Endothelial cell of umbilical vein (primary cell): ENCODE data around the gene FRYL. TPM values are rescaled to one million over a fixed set of nuclear protein-coding genes. Genes with fewer than 3 reads are reported as not detected.

Experiments
- BruUV-seq: library from RNA; stranded (reverse); fragments of 400-500 nt; replicated peaks from 2 replicates; lab custom pipeline; 2021; lab: Mats Ljungman, UMichigan
- CTCF ChIA-PET: fragments of 300-600, 350-600 bp; sonication (Branson Sonifier 250); formaldehyde crosslinking; loops from one replicate; lab custom pipeline; 2021; ENCODE audit warnings: antibody characterized with exemption, inconsistent platforms; lab: Charles Lee
- POLR2A ChIA-PET: fragments of 300-600, 350-600 bp; sonication (Branson Sonifier 250); formaldehyde crosslinking; loops from one replicate; lab custom pipeline; 2021; ENCODE audit warnings: antibody characterized with exemption, inconsistent platforms; lab: Charles Lee
- DNase-seq: peaks from one replicate; pipeline ENCODE4 v3.0.0-alpha.2; 2011; ENCODE audit warnings: low read depth, low spot score
- FAIRE-seq: peaks from 2 replicates; lab custom pipeline; 2011; peaks lifted over from hg19 to GRCh38; lab: Jason Lieb, UNC
- H2AFZ ChIP-seq: 2 replicates; pipeline ENCODE4 v1.6.0; 2012; ENCODE audit warnings: low read depth, low read length, control low read depth, inconsistent platforms
- H3K27ac ChIP-seq: 2 replicates; pipeline ENCODE4 v1.5.1; 2011; ENCODE audit warnings: low read depth, mild to moderate bottlenecking, control low read depth, low read length, moderate library complexity; ENCODE audit not compliant: insufficient read depth
- H3K27me3 ChIP-seq, 2 experiments: 2 replicates each; pipeline versions ENCODE4 v1.6.0 to v1.6.1; 2011; ENCODE audit warnings: low read length in 2 of 2, mixed read lengths in 1 of 2; ENCODE audit not compliant: control insufficient read depth in 2 of 2, insufficient read depth in 2 of 2
- H3K36me3 ChIP-seq, 2 experiments: 2 replicates in 1 of 2; 3 replicates in 1 of 2; pipeline ENCODE4 v1.5.1; 2011; ENCODE audit warnings: low read length in 2 of 2, mild to moderate bottlenecking in 1 of 2, moderate library complexity in 1 of 2; ENCODE audit not compliant: control insufficient read depth in 2 of 2, insufficient read depth in 2 of 2; ENCODE audit errors: extremely low read depth in 1 of 2
- H3K4me1 ChIP-seq: 3 replicates; pipeline ENCODE4 v1.5.1; 2011; ENCODE audit warnings: mild to moderate bottlenecking, low read length; ENCODE audit not compliant: control insufficient read depth, insufficient read depth; ENCODE audit errors: extremely low read depth
- H3K4me2 ChIP-seq: 2 replicates; pipeline ENCODE4 v1.6.1; 2011; ENCODE audit warnings: low read length, control low read depth, mixed read lengths; ENCODE audit not compliant: insufficient read depth
- H3K4me3 ChIP-seq, 3 experiments: fragments of 200-600 bp in 1 of 3; sonication (generic), shearing (Covaris generic) in 1 of 3; replicated peaks in 1 of 3; 2 replicates each; pipeline ENCODE4 v1.5.1; 2011 to 2016; ENCODE audit warnings: control low read depth in 3 of 3, low read length in 3 of 3, mild to moderate bottlenecking in 2 of 3, inconsistent platforms in 1 of 3, low read depth in 1 of 3, moderate library complexity in 1 of 3; ENCODE audit not compliant: insufficient read depth in 1 of 3
- H3K79me2 ChIP-seq: 2 replicates; pipeline ENCODE4 v1.6.0; 2012; ENCODE audit warnings: low read length, inconsistent platforms; ENCODE audit not compliant: control insufficient read depth, insufficient read depth
- H3K9ac ChIP-seq: replicated peaks from 2 replicates; pipeline ENCODE3; 2011; ENCODE audit warnings: low read length, control low read depth; ENCODE audit not compliant: insufficient read depth; ENCODE audit errors: extremely low read depth
- H3K9me1 ChIP-seq: replicated peaks from 3 replicates; pipeline ENCODE4 v1.6.0; 2011; ENCODE audit warnings: mild to moderate bottlenecking, low read length; ENCODE audit not compliant: control insufficient read depth, insufficient read depth; ENCODE audit errors: extremely low read depth
- H3K9me3 ChIP-seq: replicated peaks from 2 replicates; pipeline ENCODE4 v1.5.1; 2012; ENCODE audit warnings: low read length, inconsistent platforms; ENCODE audit not compliant: control insufficient read depth, insufficient read depth
- H4K20me1 ChIP-seq: replicated peaks from 2 replicates; pipeline ENCODE3; 2011; ENCODE audit warnings: mild to moderate bottlenecking, low read length; ENCODE audit not compliant: control insufficient read depth, insufficient read depth; ENCODE audit errors: extremely low read depth
- EZH2 ChIP-seq: IDR thresholded peaks from 2 replicates; pipeline ENCODE4 v1.6.1; 2012; ENCODE audit warnings: borderline replicate concordance, low read depth, mild to moderate bottlenecking, moderate library complexity, low read length, inconsistent platforms; ENCODE audit not compliant: severe bottlenecking
- FOS ChIP-seq: IDR thresholded peaks from 2 replicates; pipeline ENCODE4 v1.6.1; 2011; ENCODE audit warnings: mild to moderate bottlenecking, low read length, moderate library complexity, borderline replicate concordance; ENCODE audit not compliant: insufficient read depth
- GATA2 ChIP-seq: IDR thresholded peaks from 2 replicates; pipeline ENCODE4 v1.7.0; 2011; ENCODE audit warnings: low read depth, mild to moderate bottlenecking, moderate library complexity, mixed read lengths, low read length; ENCODE audit not compliant: insufficient read length, insufficient read depth
- JUN ChIP-seq: IDR thresholded peaks from 2 replicates; pipeline ENCODE4 v1.6.1; 2011; ENCODE audit warnings: borderline replicate concordance, low read depth; ENCODE audit not compliant: insufficient read length, insufficient read depth
- MYC ChIP-seq: IDR thresholded peaks from one replicate; pipeline ENCODE4 v1.6.1; 2011; ENCODE audit warnings: mild to moderate bottlenecking, low read depth, low read length
- POLR2A ChIP-seq: IDR thresholded peaks from 2 replicates; pipeline ENCODE4 v1.6.1; 2012; ENCODE audit warnings: low read depth, mild to moderate bottlenecking, control low read depth, low read length
- POLR2AphosphoS5 ChIP-seq: IDR thresholded peaks from 2 replicates; pipeline ENCODE4 v1.6.1; 2012; ENCODE audit warnings: low read depth, mild to moderate bottlenecking, control low read depth, low read length, moderate library complexity; ENCODE audit not compliant: insufficient read depth
- dilution Hi-C: fragments of 300-500 bp; cut with MboI; formaldehyde crosslinking; loops from one replicate; pipeline ENCODE4 v1.15.0; 2019; ENCODE audit warnings: low sequenced_read_pairs; ENCODE audit not compliant: extremely low pct_ligation_motif_present
- intact Hi-C: fragments of 100-400 bp; cut with micrococcal nuclease; formaldehyde crosslinking; loops from one replicate; pipeline ENCODE4 v1.10.0; 2022
- polyA plus RNA-seq, 4 experiments: library from polyadenylated mRNA; depleted of rRNA in 3 of 4; stranded (reverse) in 3 of 4; unstranded in 1 of 4; fragments of >200 nt; gene quantifications; 2 replicates each; pipeline versions ENCODE4 v1.2.1 to v1.2.3, GENCODE V29; 2011 to 2012; ENCODE audit warnings: missing spikeins in 1 of 4
- total RNA-seq: library from RNA; stranded (reverse); gene quantifications from 2 replicates; pipeline ENCODE4 v1.2.3, GENCODE V29; 2021
- TF ChIP-seq, protein P1 (sequence below), 2 donors: IDR thresholded peaks; 1 replicate in 1 of 2; 2 replicates in 1 of 2; pipeline ENCODE4 v1.5.1; 2011; ENCODE audit warnings: low read length in 2 of 2, mild to moderate bottlenecking in 2 of 2, moderate library complexity in 2 of 2, control low read depth in 1 of 2, inconsistent platforms in 1 of 2, low read depth in 1 of 2; ENCODE audit not compliant: insufficient read depth in 1 of 2; ENCODE audit errors: extremely low read depth in 1 of 2
- TF ChIP-seq, protein P2 (sequence below): IDR thresholded peaks from 2 replicates; pipeline ENCODE4 v1.6.1; 2011; ENCODE audit not compliant: insufficient read depth, insufficient read length

FRYL gene
- total and polyA plus RNA-seq, 2 donors (not counting 3 experiments of a cell fraction or from before 2014, with no cell fraction given) = 17.0 to 84.9 TPM

DNA sequence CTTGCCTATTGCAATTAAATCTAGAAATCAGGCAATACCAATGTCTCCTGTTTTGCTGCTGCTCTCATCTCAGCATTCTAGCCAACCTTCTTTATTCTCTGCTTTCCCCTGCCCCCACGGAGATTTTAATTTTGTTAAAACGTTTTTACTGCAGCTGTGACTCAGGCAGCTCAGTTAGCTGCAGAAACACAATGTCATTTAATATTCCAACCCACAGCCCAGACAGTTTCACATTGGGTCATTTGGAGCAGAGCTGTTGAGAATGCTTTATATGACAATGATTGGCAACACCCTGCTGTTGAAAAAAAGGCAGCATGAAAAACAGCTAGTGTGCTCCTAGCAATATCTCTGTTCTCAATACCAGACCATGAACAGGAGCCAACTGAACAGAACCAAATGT, 309.5 kb downstream of the FRYL start:
- POLR2A ChIA-PET = no interaction called here

More for the DNA sequence above, 309.5 kb downstream of the FRYL start:
- H3K4me3 ChIP-seq = no peak overlapping the region
- no peak overlapping the region for H2AFZ ChIP-seq
- no peaks in the 10 kb centered on the region for H3K79me2 ChIP-seq
- H3K9ac ChIP-seq = no peak overlapping the region
- H3K4me1 ChIP-seq = no peaks in the 10 kb centered on the region
- H3K9me1 ChIP-seq = no peaks in the 10 kb centered on the region
- H3K27ac ChIP-seq = no peak overlapping the region
- no peak overlapping the region for H3K4me2 ChIP-seq
- no peak for DNase-seq
- TF ChIP-seq POLR2AphosphoS5 = no peak
- TF ChIP-seq JUN = no peak
- no peak for TF ChIP-seq FOS
- no peak for TF ChIP-seq POLR2A
- TF ChIP-seq EZH2 = no peak
- TF ChIP-seq, protein P1, sequence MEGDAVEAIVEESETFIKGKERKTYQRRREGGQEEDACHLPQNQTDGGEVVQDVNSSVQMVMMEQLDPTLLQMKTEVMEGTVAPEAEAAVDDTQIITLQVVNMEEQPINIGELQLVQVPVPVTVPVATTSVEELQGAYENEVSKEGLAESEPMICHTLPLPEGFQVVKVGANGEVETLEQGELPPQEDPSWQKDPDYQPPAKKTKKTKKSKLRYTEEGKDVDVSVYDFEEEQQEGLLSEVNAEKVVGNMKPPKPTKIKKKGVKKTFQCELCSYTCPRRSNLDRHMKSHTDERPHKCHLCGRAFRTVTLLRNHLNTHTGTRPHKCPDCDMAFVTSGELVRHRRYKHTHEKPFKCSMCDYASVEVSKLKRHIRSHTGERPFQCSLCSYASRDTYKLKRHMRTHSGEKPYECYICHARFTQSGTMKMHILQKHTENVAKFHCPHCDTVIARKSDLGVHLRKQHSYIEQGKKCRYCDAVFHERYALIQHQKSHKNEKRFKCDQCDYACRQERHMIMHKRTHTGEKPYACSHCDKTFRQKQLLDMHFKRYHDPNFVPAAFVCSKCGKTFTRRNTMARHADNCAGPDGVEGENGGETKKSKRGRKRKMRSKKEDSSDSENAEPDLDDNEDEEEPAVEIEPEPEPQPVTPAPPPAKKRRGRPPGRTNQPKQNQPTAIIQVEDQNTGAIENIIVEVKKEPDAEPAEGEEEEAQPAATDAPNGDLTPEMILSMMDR (IDR thresholded peaks at IDR 0.05; ENCODE audit: extremely low read depth in 1 of 2, insufficient read depth in 1 of 2, low read depth in 1 of 2, low read length in 2 of 2) = no peak
- TF ChIP-seq GATA2 = no peak
- TF ChIP-seq MYC = no peak
- TF ChIP-seq, protein P2, sequence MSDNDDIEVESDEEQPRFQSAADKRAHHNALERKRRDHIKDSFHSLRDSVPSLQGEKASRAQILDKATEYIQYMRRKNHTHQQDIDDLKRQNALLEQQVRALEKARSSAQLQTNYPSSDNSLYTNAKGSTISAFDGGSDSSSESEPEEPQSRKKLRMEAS = no peak
- no peaks in the 10 kb centered on the region for H4K20me1 ChIP-seq
- no TSS peak for BruUV-seq
- peaks cover 7 to 9% of the 10 kb centered on the region in 2 experiments for H3K27me3 ChIP-seq
- H3K36me3 ChIP-seq = no peaks in the 10 kb centered on the region
- H3K9me3 ChIP-seq = no peaks in the 10 kb centered on the region
- intact Hi-C loops = no loop called here
- CTCF ChIA-PET = interaction anchor here (1.3 kb wide), 1 partner anchor 22 kb away, joined by 3 read pairs; no protein-coding TSS in a partner anchor
- no peak for FAIRE-seq
- dilution Hi-C loops = no loop called here
